Measurements from ENCODE around the gene IL15RA.
"Not testable (repeated sequence)": the region's sequence is repeated elsewhere in the genome, so short reads cannot be mapped to it uniquely, and the experiment has no call there.

Gene IL15RA

DNA sequence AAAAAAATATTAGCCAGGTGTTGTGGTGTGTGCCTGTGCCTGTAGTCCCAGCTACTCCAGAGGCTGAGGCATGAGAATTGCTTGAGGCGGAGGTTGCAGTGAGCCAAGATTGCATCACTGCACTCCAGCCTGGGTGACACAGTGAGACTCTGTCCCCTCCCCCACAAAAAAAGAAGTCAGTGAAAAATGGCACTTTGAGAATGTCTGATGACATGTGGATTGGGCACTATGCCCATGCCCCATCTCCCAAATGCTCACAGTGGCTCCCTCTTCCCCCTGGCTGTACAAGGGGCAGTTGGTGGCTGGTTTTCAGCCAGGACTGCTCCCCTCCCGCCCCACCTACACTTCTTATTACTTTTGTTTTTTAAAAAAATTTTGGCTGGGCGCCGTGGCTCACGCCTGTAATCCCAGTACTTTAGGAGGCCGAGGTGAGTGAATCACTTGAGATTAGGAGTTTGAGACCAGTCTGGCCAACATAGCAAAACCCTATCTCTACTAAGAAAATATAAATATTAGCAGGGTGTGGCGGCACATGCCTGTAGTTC is 26.1 kb downstream of the IL15RA start:
- DNase-seq (ENCODE audit: low read depth, low spot score): no peak

DNA sequence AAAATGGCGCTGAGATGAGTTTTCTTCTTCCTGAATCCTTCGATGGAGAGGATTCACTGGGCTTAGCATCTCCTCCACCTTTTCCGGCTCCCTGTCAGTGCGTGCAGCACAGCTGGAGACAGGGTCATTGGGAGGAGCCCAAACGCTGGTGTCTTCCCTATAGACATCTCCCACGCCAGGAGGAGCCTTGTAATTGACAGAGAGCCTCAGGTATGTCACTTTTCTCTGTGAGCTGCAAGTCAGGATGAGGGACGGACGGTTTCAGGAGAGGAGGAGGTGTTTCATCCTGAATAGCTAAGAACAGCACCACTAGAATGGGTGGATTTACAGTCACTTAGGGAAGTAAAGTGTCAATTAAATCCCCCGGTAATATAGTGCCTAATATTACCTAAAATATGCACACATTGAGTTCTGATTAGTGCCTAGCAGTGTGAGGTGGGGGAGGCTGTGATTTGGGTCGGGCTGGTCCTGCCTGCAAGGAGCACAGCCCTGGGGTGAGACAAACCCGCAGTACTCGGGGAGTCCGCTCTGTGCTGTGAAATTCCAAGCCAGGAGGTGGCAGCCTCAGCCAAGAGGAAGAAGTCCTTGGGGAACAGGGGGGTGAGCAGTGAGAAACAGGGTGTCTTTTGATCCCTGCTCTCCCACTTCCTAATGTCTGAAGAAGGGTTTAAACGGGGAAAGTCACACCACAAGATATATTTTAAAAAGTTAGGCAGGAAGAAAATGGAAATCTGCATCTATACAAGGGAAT is 28.2 kb downstream of the IL15RA start:
- DNase-seq (ENCODE audit: low read depth, low spot score): peak; percentile 79

DNA sequence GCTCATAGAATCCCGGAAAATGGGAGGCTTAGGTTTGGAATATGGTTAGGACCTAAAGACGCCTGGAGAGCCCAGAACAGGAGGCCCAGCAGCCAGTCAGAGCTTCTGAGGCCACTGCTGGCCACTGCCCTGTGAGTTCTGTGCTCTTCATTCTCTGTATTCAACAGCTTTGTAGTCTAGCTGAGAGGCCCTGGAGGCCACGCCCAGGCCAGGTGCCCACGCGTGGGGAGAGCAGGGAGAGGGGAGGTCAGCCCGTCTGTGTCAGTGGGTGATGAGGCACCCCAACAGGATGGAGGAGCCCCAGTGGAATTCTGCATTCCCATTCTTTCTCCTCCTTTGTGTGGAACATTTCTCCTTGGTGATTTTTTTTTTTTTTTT is 29.1 kb downstream of the IL15RA start:
- no peak for DNase-seq (ENCODE audit: low read depth, low spot score)

DNA sequence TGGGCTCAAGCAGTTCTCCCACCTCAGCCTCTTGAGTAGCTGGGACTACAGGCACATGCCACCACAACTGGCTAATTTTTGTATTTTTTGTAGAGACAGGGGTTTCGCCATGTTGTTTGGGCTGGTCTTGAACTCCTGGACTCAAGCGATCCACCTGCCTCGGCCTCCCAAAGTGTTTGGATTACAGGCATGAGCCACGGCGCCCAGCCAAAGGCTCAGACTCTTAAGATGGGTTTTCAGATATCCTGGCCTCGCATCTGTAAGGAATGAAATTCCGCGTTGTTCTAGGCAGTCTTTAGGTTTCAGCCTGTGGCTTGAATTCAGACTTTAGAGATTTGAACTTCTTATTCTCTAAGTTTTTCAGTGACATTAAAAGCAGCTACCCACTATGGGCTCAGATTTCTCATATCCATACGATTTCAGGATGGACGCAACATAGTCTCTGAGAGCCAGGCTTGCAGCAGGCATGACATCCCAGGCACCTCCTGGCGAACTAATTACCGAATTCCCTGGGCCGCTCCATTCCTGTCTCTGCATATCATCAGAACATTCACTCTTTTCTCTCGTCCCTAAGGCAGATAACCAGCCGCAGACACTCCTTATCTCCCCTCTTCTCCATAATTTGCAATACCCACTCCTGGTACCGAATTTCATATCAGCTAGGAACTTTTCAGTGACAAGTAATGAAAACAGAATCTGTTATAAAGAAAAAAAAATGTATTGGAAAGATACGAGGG is 29.7 kb downstream of the IL15RA start:
- DNase-seq (ENCODE audit: low read depth, low spot score): no peak

DNA sequence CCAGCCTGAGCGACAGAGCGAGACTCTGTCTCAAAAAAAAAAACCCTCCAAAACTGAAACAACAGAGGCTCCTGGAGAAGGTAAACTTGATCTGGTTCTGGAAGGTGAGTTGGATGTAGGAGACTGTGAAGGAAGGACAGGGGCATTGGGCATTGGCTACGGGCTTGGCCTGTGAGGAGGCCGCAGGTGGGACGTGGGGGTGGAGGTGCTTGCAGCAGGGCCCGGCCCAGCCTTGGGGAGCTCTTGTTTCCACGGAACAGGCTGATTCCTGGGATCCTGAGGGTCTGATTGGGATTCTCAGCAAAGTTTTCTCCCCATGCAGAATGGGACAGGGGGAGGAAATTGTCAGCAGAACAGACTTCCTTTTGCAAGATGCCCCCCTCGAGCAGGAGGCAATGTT is 30.6 kb downstream of the IL15RA start:
- DNase-seq (ENCODE audit: low read depth, low spot score): no peak

DNA sequence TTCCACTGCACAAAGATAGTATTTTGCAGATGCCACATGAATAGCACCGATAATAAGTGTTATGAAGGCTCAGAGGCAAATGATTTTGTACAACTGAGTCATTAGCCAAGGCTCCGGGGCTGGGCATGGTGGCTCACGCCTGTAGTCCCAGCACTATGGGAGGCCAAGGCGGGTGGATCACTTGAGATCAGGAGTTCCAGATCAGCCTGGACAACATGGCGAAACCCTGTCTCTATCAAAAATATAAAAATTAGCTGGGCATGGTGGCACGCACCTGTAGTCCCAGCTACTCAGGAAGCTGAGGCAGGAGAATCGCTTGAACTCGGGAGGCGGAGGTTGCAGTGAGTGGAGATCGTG is 30.9 kb downstream of the IL15RA start:
- DNase-seq (ENCODE audit: low read depth, low spot score): not testable (repeated sequence)

DNA sequence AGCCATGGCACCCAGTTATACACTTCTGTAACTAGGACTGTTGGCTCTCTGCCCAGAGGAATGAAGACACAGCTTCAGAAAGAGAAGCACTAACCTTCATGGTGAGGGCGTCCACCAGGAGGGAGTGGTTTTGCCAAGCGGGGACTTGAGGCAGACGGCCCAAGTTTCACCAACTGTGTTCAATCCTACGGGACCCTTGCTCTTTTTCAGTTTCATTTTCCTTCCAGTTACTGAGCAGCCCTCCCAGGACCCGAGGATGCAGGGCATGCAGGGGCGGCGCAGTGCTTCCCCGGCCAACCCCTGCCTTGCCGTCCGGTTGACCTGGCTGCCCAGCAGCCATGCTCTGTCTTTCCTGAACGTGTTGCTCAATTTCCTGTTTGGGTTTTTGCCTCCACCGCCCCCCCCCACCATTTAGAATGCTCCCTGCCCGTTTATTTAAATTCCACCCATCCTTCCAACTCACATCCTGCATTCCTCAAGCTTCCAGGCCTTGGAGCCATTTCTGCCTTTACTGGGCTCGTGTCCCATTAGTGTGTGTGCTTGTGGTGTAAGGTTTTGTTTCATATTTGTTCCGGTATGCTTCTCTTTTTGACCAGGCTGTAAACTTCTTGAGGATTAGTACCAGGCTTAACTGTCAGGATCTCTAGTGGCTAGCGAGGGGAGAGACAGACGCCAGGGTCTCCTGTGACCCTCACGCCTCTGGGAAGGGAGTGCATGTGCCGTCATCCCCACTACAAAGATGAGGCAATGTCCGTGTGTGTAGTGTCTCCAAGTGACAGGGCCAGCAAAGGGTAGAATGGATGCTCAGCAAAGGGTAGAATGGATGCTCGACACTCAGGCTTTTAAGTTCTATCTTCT is 31.6 kb downstream of the IL15RA start:
- DNase-seq (ENCODE audit: low read depth, low spot score): peak; percentile 94

DNA sequence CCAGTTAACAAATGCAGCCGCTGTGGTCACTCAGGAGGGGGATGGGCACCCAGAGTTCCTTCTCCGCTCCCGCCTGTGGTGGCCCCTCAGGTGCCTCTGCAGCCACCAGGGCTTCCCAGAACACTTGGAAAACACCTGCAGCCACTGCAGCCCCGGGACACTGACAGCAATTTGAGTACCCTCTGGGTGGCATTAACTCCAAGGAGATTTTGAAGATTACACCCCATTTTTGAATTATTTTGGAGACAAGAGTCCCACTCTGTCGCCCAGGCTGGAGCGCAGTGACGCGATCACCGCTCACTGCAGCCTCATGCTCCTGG is 32.2 kb downstream of the IL15RA start:
- no peak for DNase-seq (ENCODE audit: low read depth, low spot score)

DNA sequence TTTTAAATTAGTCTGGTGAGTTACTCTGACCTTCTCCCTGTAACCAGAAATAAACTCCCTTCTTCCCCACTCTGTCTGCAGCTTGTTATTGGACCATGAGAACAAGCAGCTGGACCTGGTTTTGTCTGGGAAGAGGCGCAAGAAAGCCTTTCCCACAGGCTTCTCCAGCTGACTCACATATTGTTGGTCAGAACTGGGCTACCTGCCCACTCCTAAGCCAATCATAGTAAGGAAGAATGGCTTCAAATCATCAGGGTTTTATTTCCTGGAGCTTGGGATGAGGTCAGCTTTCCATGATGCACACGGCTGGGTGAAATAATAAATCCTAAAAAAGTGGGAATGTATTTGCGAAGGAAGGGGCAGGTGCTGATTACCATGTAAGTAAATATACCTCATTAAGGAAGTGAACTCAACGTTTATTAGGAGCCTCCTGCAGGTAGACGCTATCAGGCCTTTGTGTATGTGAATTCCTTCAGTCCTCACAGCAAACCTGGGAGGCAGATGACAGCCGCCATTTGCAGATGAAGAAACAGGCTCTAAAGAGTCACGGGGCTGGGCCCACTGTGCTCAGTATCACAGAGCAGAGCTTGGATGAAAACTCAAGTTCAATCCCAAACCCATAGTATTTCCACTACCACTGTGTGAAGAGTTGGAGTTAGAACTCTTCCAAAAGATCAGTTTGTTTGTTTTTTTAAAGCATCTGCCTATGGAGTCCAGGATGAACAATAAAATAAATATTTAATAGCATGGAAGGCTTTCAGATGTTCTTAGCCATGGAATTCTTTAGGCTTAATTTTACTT is 32.8 kb downstream of the IL15RA start:
- DNase-seq (ENCODE audit: low read depth, low spot score): peak; percentile 99

DNA sequence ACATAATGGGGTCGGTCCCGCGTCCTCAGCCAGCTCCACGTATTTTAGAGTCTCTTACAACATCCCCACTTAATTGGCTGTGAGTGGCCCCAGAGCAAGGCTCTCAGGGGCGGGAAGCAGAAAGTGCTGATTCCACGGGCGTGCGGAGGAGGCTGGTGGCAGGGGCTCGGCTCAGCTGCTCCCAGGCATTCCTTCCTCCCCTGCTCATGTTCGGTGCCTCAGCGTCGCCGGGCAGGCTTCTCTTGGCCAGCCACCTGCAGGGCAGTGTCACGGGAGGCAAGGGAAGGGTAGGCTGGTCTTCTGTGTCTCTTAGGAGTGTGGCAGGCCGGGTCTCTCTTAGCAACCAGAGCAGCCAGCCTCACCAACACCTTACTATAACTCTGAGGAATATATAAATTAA is 33.8 kb downstream of the IL15RA start:
- DNase-seq (ENCODE audit: low read depth, low spot score): peak; percentile 71

DNA sequence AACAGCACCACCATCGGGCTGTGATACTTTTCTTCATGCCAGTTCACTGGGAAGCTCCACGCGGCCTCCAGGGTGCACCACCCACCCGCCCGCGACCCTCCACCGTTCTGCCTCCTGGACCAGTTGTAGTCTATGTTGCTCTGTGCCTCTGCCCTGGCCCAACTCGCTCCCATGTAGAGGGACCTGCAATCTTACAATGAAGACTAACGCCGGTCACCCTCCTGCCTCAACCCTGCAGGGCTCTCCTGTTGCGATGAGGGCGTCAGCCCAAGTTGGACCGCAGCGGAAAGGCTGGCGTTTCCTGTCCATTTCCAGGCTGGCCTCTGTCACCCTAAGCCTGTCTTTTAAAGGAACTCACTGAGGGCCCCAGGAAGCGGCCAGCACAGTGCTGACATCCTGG is 34.9 kb downstream of the IL15RA start:
- DNase-seq (ENCODE audit: low read depth, low spot score): no peak

DNA sequence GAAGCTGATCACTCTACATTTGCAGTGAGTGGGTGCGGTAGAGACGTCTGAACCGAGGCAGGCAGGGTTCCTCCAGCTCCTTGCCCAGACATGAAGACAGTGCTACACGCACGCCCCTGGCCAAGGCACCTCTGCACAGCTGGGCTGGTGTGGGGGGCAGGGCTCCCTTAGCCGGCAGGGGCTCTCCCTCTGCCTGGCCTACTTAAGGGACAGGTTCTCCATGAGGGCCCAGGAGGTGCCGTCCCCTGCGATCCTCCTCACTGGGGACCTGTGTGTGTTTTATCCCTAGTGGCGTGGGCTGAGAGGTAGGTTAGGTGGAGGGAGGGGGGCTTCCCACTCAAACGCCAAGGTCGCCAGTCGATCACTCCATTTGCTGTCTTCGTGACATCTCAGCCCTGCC is 35.3 kb downstream of the IL15RA start:
- DNase-seq (ENCODE audit: low read depth, low spot score): no peak

DNA sequence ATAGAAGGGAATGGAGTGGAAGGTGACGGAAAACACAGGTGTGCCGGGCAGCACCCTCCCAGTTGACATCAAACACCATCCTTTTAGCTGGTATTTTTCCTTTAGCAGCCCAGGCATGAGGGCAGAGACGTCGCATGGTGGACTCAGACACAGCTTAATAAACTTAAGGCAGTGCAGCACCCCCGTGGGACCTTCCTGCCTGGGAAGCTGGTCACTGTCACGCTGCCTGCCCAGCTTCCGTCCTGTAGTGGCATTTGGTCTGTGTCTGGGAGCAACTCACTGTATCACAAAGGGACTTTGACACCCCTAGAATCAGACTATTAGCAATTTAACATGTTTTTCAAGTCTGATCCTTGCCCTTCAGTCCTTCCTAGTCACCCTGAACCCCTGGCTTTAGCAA is 35.8 kb downstream of the IL15RA start:
- DNase-seq (ENCODE audit: low read depth, low spot score): no peak

DNA sequence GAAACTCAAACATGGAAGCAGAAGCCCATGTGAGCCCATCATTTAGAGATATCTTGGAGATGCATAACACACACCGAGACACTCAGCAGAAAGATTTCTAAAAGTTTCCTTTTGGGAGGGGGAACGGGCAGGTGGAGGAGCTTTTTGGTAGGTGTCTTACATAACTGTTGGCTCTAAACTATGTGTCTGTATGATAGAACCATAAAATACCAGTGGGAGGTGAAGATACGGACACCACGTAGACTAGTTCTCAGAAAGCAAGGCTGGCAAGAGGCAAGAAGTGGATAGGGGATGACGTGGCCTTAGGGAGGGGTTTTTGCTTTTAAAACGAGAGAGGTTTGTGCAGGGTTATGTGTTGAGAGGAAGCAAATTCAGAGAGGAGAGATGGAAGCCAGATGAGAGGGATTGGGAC is 36.5 kb downstream of the IL15RA start:
- no peak for DNase-seq (ENCODE audit: low read depth, low spot score)

DNA sequence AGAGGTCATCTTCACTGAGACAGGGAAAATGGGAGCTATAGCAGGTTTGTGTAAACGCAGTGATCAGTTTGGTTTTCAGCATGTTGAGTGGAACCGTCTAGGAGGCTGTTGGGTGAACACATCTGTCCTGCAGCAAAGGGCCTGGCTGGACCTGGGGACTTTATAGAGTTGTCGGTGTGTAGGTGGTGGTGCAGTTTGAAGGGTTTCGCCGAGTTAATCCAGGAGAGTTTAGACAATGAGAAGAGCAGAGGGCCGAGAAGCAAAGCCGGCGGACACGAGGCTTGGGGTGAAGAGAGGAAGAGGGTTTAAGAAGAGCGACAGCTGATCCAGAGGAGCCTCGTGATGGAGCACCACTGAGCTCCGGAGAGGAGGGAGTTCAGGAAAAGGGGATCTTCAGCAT is 39.1 kb downstream of the IL15RA start:
- no peak for DNase-seq (ENCODE audit: low read depth, low spot score)

DNA sequence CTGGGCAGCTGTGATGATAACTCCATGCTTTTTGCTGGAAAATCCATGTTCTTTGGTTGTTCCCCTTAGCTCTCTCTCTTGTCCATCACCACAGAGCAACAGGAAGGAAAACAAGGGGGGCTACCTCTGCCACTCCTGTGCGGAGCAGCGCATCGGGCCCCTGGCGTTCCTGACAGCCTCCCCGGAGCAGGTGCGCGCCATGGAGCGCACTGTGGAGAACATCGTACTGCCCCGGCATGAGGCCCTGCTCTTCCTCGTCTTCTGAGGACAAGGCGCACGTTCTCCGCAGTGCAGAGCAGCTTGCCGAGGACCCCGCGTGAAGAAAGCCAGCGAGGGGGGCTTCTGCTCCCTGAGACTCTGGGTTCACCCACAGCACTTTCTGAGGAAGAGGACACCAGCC is 40.3 kb downstream of the IL15RA start:
- DNase-seq (ENCODE audit: low read depth, low spot score): no peak

DNA sequence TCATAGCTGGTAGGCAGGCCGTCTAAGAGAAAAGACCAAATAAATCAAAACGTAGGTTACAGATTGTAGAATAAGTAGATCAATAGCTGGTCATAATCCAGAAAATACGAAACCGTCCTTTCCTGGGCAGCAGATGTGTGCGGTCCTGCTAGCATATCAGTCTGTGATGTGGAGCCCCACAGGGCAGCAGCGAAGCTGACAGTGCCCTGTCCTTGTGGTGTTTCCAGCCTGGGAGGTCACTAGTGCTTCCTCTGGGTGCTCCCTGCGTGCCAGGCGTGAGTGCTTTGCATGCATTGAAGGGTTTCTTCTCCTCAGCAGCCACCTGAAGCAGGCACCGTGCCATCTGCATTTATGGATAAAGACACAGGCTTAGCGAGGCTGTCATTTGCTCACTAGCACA is 41.7 kb downstream of the IL15RA start:
- no peak for DNase-seq (ENCODE audit: low read depth, low spot score)

DNA sequence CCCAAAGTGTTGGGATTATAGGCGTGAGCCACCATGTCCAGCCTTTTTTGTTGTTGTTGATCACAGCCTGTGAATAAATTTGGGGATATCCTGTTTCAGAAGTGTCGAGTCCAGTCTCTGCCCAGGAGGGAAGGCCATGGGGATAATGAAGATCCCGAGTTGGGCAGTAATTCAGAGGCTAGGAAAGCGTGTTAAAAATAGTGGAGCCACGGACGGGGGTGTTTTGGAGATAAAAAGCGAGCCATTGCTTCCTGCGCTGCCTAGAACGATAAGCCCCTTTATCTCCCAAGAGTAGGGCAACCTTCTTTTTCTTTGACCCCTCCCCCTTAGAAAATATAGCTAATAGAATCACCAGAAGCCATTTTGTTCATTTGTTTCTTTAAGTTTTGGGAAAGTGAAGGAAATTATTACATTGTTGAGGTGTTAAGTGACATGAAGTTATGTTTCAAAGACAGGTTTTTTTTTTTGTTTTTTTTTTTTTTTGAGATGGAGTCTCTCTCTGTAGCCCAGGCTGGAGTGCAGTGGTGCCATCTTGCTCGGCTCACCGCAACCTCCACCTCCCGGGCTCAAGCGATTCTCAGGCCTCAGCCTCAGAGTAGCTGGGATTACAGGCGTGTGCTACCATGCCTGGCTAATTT is 43.3 kb downstream of the IL15RA start:
- no peak for DNase-seq (ENCODE audit: low read depth, low spot score)

DNA sequence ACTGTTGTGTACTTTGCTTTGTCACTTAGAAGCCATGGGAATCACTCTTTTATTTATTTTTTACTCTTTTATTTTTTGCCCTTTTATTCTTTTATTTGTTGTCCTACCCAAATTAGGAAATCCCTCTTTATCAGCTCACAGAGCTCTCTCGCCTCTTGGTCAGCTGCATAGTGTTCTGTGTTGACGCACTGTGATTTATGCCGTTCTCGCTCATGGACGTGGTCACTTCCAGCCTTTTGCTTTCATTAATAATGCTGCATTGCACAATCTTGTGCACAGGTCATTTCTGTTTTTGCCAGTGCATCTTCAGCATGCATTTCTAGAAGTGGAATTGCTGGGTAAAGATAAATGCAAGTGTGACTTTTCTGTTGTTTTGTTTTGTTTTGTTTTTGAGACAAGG is 45.0 kb downstream of the IL15RA start:
- DNase-seq (ENCODE audit: low read depth, low spot score): no peak

DNA sequence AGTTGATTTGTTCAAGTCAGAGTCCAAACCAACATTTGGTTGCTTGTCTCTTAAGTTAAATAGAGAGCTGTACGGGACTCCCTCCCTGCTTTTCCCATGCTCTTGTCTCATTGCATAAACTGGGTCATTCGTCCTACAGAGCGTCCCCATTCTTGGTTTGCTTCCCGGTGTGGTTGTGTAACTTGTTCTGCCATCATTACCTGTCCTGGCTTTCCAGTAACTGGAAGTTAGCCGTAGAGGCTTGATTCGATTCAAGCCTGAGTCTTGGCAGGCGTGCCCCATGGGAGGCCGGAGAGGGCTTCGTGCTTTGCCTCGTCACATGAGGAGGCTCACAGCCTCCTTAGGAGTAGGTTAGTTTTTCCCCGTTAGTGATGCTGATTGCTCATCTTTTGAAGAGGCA is 47.1 kb downstream of the IL15RA start:
- no peak for DNase-seq (ENCODE audit: low read depth, low spot score)

DNA sequence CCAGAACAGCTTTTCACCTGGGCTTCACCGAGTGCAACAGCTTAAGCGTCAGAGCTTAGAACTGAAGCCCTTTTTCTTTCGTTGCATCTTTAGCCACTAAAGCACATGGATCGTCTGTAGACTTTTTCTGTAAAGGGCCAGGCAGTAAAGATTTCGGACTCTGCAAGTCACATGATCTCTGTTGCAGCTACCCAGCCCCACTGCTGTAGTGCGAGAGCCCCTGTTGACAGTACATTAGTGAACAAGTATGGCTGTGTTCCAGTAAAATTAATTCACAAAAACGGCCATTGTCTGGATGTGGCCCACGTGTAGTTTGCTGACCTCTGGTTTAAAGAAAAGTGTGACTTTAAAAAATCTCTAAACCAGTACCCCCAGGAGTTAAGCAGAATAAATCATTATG is 47.9 kb downstream of the IL15RA start:
- DNase-seq (ENCODE audit: low read depth, low spot score): no peak

Measured in astrocyte of the hippocampus (primary cell).